Trophoblast cell (in vitro differentiated cells and primary cell): ENCODE results near the gene WDR37.

Experiments used
- DNase-seq, 2 donors: peaks; one replicate each; pipeline ENCODE4 v3.0.0-alpha.2; 2016
- H2AFZ ChIP-seq: 2 replicates; pipeline ENCODE4 v1.6.1; 2013; ENCODE audit warnings: low read length, moderate library complexity, mild to moderate bottlenecking; ENCODE audit not compliant: insufficient read depth, poor library complexity
- H2AK5ac ChIP-seq: 2 replicates; pipeline ENCODE4 v1.6.1; 2013; ENCODE audit warnings: mild to moderate bottlenecking, low read length
- H2BK120ac ChIP-seq: 2 replicates; pipeline ENCODE4 v1.6.1; 2013; ENCODE audit warnings: low read length, mild to moderate bottlenecking, moderate library complexity; ENCODE audit not compliant: insufficient read depth, poor library complexity
- H2BK12ac ChIP-seq: 2 replicates; pipeline ENCODE4 v1.6.1; 2013; ENCODE audit warnings: mild to moderate bottlenecking, low read length, moderate library complexity
- H2BK5ac ChIP-seq: 2 replicates; pipeline ENCODE4 v1.6.1; 2013; ENCODE audit warnings: low read length, low read depth, moderate library complexity, mild to moderate bottlenecking; ENCODE audit not compliant: poor library complexity
- H3K14ac ChIP-seq: 2 replicates; pipeline ENCODE4 v1.6.1; 2013; ENCODE audit warnings: mild to moderate bottlenecking, low read length
- H3K18ac ChIP-seq: 2 replicates; pipeline ENCODE4 v1.6.1; 2013; ENCODE audit warnings: mild to moderate bottlenecking, low read length
- H3K23ac ChIP-seq: 2 replicates; pipeline ENCODE4 v1.6.1; 2013; ENCODE audit warnings: low read length
- H3K27ac ChIP-seq: 2 replicates; pipeline ENCODE4 v1.5.1; 2013; ENCODE audit warnings: low read depth, mild to moderate bottlenecking, inconsistent platforms, low read length, moderate library complexity
- H3K27me3 ChIP-seq: 2 replicates; pipeline ENCODE4 v1.6.1; 2013; ENCODE audit warnings: inconsistent platforms, mild to moderate bottlenecking, low read length, moderate library complexity; ENCODE audit not compliant: insufficient read depth
- H3K36me3 ChIP-seq, 2 experiments: 1 replicate in 1 of 2; 2 replicates in 1 of 2; pipeline ENCODE4 v1.6.1; 2013; ENCODE audit warnings: low read length in 2 of 2, mild to moderate bottlenecking in 2 of 2, moderate library complexity in 1 of 2; ENCODE audit not compliant: insufficient read depth in 2 of 2, control insufficient read depth in 1 of 2
- H3K4ac ChIP-seq: 2 replicates; pipeline ENCODE4 v1.6.1; 2013; ENCODE audit warnings: low read depth, mild to moderate bottlenecking, low read length, moderate library complexity
- H3K4me1 ChIP-seq, 2 experiments: 1 replicate in 1 of 2; 2 replicates in 1 of 2; pipeline ENCODE4 v1.6.1; 2013; ENCODE audit warnings: low read length in 2 of 2, mild to moderate bottlenecking in 2 of 2, moderate library complexity in 1 of 2; ENCODE audit not compliant: insufficient read depth in 2 of 2, control insufficient read depth in 1 of 2
- H3K4me2 ChIP-seq: 2 replicates; pipeline ENCODE4 v1.6.1; 2013; ENCODE audit warnings: inconsistent platforms, mild to moderate bottlenecking, low read length, moderate library complexity
- H3K4me3 ChIP-seq: 2 replicates; pipeline ENCODE4 v1.5.1; 2013; ENCODE audit warnings: mild to moderate bottlenecking, low read depth, low read length, inconsistent platforms
- H3K79me1 ChIP-seq: one replicate; pipeline ENCODE4 v1.6.1; 2013; ENCODE audit warnings: low read length
- H3K79me2 ChIP-seq: 2 replicates; pipeline ENCODE4 v1.6.1; 2013; ENCODE audit warnings: low read length, mild to moderate bottlenecking; ENCODE audit not compliant: control insufficient read depth, insufficient read depth, poor library complexity
- H3K9ac ChIP-seq: 2 replicates; pipeline ENCODE4 v1.6.1; 2013; ENCODE audit warnings: mild to moderate bottlenecking, low read length
- H3K9me3 ChIP-seq: 2 replicates; pipeline ENCODE4 v1.6.1; 2013; ENCODE audit warnings: low read depth, mild to moderate bottlenecking, control low read depth, inconsistent platforms, low read length; ENCODE audit not compliant: insufficient read depth
- H4K12ac ChIP-seq: 2 replicates; pipeline ENCODE4 v1.6.1; 2013; ENCODE audit warnings: low read depth, mild to moderate bottlenecking, low read length, moderate library complexity
- H4K8ac ChIP-seq: 2 replicates; pipeline ENCODE4 v1.6.1; 2013; ENCODE audit warnings: low read depth, mild to moderate bottlenecking, low read length, moderate library complexity
- H4K91ac ChIP-seq: one replicate; pipeline ENCODE4 v1.6.1; 2013; ENCODE audit warnings: low read depth, mild to moderate bottlenecking, low read length, moderate library complexity
- WGBS: extraction: QIAGEN DNeasy Blood & Tissue Kit; methylation state at CpG from one replicate; pipeline ENCODE4 v1.1.7; 2013; ENCODE audit warnings: missing lambda C conversion rate; ENCODE audit not compliant: insufficient read length, insufficient coverage; ENCODE audit errors: extremely low coverage; 5-methylcytosine and 5-hydroxymethylcytosine counted together

The WDR37 gene

DNA sequence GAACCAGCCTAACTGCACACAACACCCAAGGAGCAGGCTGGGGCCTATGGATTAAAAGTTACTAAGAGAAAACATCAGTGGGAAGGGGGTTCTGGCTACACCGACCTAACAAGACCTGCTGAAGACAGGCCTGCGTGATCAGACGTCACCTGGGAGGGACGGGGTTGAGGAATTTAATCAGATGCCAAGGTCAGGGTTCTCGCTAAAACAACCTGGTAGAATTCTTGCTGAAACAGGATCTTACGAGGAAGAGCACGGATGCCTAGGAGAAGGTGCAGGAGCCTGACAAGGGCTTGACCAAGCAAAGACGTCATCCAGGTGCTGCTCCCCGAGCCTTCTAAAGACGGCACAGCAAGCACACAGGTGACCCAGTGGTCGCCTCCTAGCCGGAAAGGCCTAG lies 32.1 kb upstream of the WDR37 start:
- Histone ChIP-seq H3K9me3 (no peaks in the 10 kb centered on the region), H4K12ac (no peak overlapping the region), H3K4me2 (no peak overlapping the region), H3K4ac (no peak overlapping the region), H3K27me3 (no peaks in the 10 kb centered on the region), H2BK12ac (no peak overlapping the region), H3K9ac (no peak overlapping the region), H3K4me1 (no peaks in the 10 kb centered on the region), H4K8ac (no peak overlapping the region), H3K4me3 (no peak overlapping the region), H3K36me3 (peaks cover 8 to 10% of the 10 kb centered on the region in 2 experiments), H2BK5ac (no peak overlapping the region), H3K14ac (no peak overlapping the region), H2AFZ (no peak overlapping the region), H3K18ac (no peak overlapping the region), H3K27ac (no peak overlapping the region), H2BK120ac (no peak overlapping the region), H3K23ac (no peak overlapping the region), H3K79me1 (no peaks in the 10 kb centered on the region), H3K79me2 (no peaks in the 10 kb centered on the region), H4K91ac (no peak overlapping the region), H2AK5ac (no peak overlapping the region)
- WGBS = no CpG with 5 or more reads among the region's 12 CpGs
- no peak for DNase-seq

DNA sequence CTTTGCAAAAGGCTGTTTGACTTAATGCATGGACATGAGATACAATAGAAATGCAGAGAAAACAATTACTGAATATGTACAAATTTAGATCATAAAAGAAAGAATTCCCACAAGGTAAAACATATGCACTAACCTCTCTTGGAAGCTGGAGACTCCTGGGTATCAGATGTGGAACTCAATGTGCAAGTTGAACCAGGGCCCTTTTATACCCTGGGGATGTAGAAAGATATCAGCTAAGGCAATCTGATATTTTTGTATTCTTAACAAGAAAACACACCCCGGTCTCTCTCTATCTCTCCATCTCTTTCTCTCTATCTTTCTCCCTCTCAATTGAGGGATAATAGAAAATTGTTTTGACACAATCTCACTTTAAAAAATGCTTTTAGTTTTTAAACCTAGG lies 30.5 kb upstream of the WDR37 start, which contains the start of gene IDI2:
IDI2 (minus strand) TSS at position 177 of the 400 bp plus-strand sequence. CDS start 1,136 bp downstream, outside the sequence.
- no peaks in the 10 kb centered on the region for H3K79me2 ChIP-seq
- DNase-seq = no peak
- no peak within 1 kb of the TSS for H3K27ac ChIP-seq
- no peak within 1 kb of the TSS for H2BK5ac ChIP-seq
- no peak within 1 kb of the TSS for H4K12ac ChIP-seq
- no peak within 1 kb of the TSS for H2AK5ac ChIP-seq
- H2BK12ac ChIP-seq = no peak within 1 kb of the TSS
- no peak within 1 kb of the TSS for H3K18ac ChIP-seq
- no peak within 1 kb of the TSS for H3K9ac ChIP-seq
- no peak within 1 kb of the TSS for H4K91ac ChIP-seq
- no peaks in the 10 kb centered on the region for H3K9me3 ChIP-seq
- WGBS = no CpG with 5 or more reads among the region's 1 CpG
- H2AFZ ChIP-seq = no peak within 1 kb of the TSS
- H3K4me1 ChIP-seq = no peaks in the 10 kb centered on the region
- no peaks in the 10 kb centered on the region for H3K79me1 ChIP-seq
- H2BK120ac ChIP-seq = no peak within 1 kb of the TSS
- no peak within 1 kb of the TSS for H3K4me3 ChIP-seq
- no peak within 1 kb of the TSS for H3K23ac ChIP-seq
- no peak within 1 kb of the TSS for H3K4me2 ChIP-seq
- H3K27me3 ChIP-seq = no peaks in the 10 kb centered on the region
- no peak within 1 kb of the TSS for H4K8ac ChIP-seq
- no peaks in the 10 kb centered on the region for H3K36me3 ChIP-seq
- no peak within 1 kb of the TSS for H3K14ac ChIP-seq
- no peak within 1 kb of the TSS for H3K4ac ChIP-seq

DNA sequence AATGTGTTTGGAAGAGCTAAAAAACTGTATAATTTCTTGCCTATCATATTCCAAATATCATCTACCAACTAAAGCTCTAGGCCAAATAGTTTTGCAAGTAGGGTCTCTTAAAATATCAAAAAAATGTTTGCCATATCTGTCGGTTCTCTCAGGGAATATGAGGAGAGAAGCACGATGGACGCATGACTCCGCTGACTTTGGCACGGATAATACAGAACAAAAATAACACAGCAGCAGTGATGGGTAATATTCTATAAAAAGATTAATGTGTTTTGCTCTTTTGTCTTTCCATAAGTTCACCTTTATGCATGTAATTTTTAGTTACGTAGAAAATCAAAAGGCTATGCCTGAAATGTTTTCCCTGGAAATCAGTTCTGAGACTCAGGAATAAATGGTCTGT lies 29.6 kb upstream of the WDR37 start:
- Histone ChIP-seq H3K9ac (no peak overlapping the region), H2AFZ (no peak overlapping the region), H4K91ac (no peak overlapping the region), H2BK120ac (no peak overlapping the region), H3K9me3 (no peaks in the 10 kb centered on the region), H3K27ac (no peak overlapping the region), H3K14ac (no peak overlapping the region), H3K27me3 (no peaks in the 10 kb centered on the region), H3K18ac (no peak overlapping the region), H2BK5ac (no peak overlapping the region), H4K12ac (no peak overlapping the region), H3K23ac (no peak overlapping the region), H3K36me3 (no peaks in the 10 kb centered on the region), H3K4ac (no peak overlapping the region), H3K4me1 (no peaks in the 10 kb centered on the region), H3K4me3 (no peak overlapping the region), H2BK12ac (no peak overlapping the region), H2AK5ac (no peak overlapping the region), H4K8ac (no peak overlapping the region), H3K4me2 (no peak overlapping the region), H3K79me2 (no peaks in the 10 kb centered on the region), H3K79me1 (no peaks in the 10 kb centered on the region)
- DNase-seq = no peak
- no CpG with 5 or more reads among the region's 6 CpGs for WGBS

DNA sequence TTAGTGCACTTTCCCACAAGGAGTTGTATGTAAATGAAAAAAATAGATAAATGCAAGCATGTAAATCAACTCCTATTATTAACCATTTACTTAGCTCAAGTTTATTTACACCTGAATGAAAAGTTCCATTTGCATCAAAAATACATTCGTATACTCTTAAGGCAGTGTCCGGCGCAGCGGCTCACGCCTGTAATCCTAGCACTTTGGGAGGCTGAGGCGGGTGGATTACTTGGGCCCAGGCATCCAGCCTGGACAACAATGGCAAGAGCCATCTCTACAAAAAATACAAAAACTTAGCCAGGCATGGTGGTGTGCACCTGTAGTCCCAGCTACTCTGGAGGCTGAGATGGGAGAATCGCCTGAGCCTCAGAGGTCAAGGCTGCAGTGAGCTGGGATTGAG lies 26.3 kb upstream of the WDR37 start:
- H2BK120ac ChIP-seq = no peak overlapping the region

More for the DNA sequence above, 26.3 kb upstream of the WDR37 start:
- H3K79me2 ChIP-seq = no peaks in the 10 kb centered on the region
- H3K23ac ChIP-seq = no peak overlapping the region
- H3K4me2 ChIP-seq = no peak overlapping the region
- H3K27me3 ChIP-seq = no peaks in the 10 kb centered on the region
- H3K9me3 ChIP-seq = no peaks in the 10 kb centered on the region
- no peak overlapping the region for H3K4ac ChIP-seq
- H4K12ac ChIP-seq = no peak overlapping the region
- no peak overlapping the region for H4K91ac ChIP-seq
- H2BK12ac ChIP-seq = no peak overlapping the region
- WGBS = no CpG with 5 or more reads among the region's 7 CpGs
- H3K4me3 ChIP-seq = no peak overlapping the region
- H3K27ac ChIP-seq = no peak overlapping the region
- H2AK5ac ChIP-seq = no peak overlapping the region
- no peak overlapping the region for H4K8ac ChIP-seq
- no peak overlapping the region for H2AFZ ChIP-seq
- DNase-seq = no peak
- H2BK5ac ChIP-seq = no peak overlapping the region
- H3K9ac ChIP-seq = no peak overlapping the region
- H3K79me1 ChIP-seq = no peaks in the 10 kb centered on the region
- H3K4me1 ChIP-seq = no peaks in the 10 kb centered on the region
- no peaks in the 10 kb centered on the region for H3K36me3 ChIP-seq
- H3K18ac ChIP-seq = no peak overlapping the region
- no peak overlapping the region for H3K14ac ChIP-seq
